T-helper 1 cell treated with Interleukin-12 subunit alpha and Interleukin-12 subunit beta and Interleukin-4 antibody, amounts not matched to agents 30 ng/mL and 1 ng/mL, for 36 hours (primary cell): Measurements from ENCODE around the gene POU3F1. TPM values are rescaled to one million over a fixed set of nuclear protein-coding genes. Genes with fewer than 3 reads are reported as not detected.

Source experiments
- intact Hi-C: fragments of 100-400 bp; cut with micrococcal nuclease; formaldehyde crosslinking; loops from one replicate; pipeline ENCODE4 v1.15.1; 2024
- total RNA-seq: library from RNA; stranded (reverse); gene quantifications from 2 replicates; pipeline ENCODE4 v1.2.3, GENCODE V29; 2022

The POU3F1 gene
- total RNA-seq, 1 donor from 2014 or later = 0.22 TPM

- intact Hi-C loops = no loop called here
Measured at GRCh38 chr1:38006008-38006828, 40.4 kb downstream of the POU3F1 start.

- intact Hi-C loops = loop anchor here (1.0 to 2.0 kb wide), 2 partner anchors 13 to 74 kb away; no protein-coding TSS in a partner anchor
Measured at GRCh38 chr1:38005195-38006007, 41.2 kb downstream of the POU3F1 start, which contains the start of gene FHL3. TSS of gene FHL3 (minus strand) at chr1:38005514. CDS start at chr1:37999412, 6,102 bp downstream.

GRCh38 chr1:38004284-38005108, 42.1 kb downstream of the POU3F1 start:
- intact Hi-C loops = loop anchor here (1.0 to 2.0 kb wide), 3 partner anchors 14 to 73 kb away; partner anchors contain the start of gene SF3A3

GRCh38 chr1:38003261-38004250, 43.0 kb downstream of the POU3F1 start:
- intact Hi-C loops = loop anchor here (1.0 to 2.0 kb wide), 3 partner anchors 8 to 15 kb away; partner anchors contain the start of gene SF3A3

GRCh38 chr1:38000529-38001455, 45.8 kb downstream of the POU3F1 start:
- intact Hi-C loops = no loop called here

GRCh38 chr1:38000233-38000528, 46.4 kb downstream of the POU3F1 start:
- intact Hi-C loops = no loop called here

GRCh38 chr1:37999430-38000232, 47.0 kb downstream of the POU3F1 start:
- intact Hi-C loops = no loop called here

- intact Hi-C loops = no loop called here
Measured at GRCh38 chr1:37998913-37999429, 47.6 kb downstream of the POU3F1 start.

- intact Hi-C loops = no loop called here
Measured at GRCh38 chr1:37998089-37998808, 48.3 kb downstream of the POU3F1 start.

GRCh38 chr1:37997256-37998088, 49.1 kb downstream of the POU3F1 start:
- intact Hi-C loops = no loop called here

GRCh38 chr1:37995751-37996345, 50.7 kb downstream of the POU3F1 start:
- intact Hi-C loops = loop anchor here (1.0 kb wide), 2 partner anchors 7 to 13 kb away; no protein-coding TSS in a partner anchor

- intact Hi-C loops = loop anchor here (1.0 kb wide), 2 partner anchors 8 to 14 kb away; no protein-coding TSS in a partner anchor
Measured at GRCh38 chr1:37994886-37995566, 51.6 kb downstream of the POU3F1 start.
